ENCODE data around the gene COMMD3.

Gene COMMD3

DNA sequence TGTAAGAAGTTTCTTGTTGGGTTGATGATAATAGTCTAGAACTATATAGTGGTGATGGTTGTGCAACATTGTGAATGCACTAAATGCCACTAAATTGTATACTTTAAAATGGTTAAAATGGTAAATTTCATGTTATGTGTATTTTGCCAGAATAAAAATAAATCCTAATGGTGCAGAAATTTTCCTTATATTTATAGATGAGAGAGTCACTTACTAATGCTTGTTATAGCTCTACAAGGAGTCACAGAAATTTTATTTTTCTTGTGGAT lies 50.2 kb downstream of the COMMD3 start:
- no peak overlapping the region for H3K4me3 ChIP-seq (ENCODE audit: low read depth, low read length)
- TF ChIP-seq, protein P1, sequence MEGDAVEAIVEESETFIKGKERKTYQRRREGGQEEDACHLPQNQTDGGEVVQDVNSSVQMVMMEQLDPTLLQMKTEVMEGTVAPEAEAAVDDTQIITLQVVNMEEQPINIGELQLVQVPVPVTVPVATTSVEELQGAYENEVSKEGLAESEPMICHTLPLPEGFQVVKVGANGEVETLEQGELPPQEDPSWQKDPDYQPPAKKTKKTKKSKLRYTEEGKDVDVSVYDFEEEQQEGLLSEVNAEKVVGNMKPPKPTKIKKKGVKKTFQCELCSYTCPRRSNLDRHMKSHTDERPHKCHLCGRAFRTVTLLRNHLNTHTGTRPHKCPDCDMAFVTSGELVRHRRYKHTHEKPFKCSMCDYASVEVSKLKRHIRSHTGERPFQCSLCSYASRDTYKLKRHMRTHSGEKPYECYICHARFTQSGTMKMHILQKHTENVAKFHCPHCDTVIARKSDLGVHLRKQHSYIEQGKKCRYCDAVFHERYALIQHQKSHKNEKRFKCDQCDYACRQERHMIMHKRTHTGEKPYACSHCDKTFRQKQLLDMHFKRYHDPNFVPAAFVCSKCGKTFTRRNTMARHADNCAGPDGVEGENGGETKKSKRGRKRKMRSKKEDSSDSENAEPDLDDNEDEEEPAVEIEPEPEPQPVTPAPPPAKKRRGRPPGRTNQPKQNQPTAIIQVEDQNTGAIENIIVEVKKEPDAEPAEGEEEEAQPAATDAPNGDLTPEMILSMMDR (IDR thresholded peaks at IDR 0.05; ENCODE audit: borderline replicate concordance, insufficient read depth, low read depth, low read length) = no peak

DNA sequence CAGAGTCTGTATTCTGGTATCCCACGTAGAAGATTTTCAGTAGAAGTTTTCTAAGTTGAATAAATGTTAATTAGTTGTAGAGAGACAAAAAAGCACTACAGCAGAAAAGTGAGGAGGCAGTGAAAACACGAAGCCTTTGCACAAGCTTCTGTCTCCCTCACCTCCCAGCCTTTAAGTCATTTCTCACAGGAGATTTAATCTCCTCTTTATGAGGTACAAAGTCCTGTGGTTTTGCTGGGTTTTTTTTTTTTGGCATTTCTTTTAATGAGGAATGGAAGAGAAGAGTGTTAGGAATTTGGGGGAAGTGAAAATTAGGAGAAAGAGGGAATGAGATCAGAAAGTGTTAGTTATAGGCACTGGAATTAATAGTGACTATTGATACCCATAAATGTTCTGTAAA lies 50.6 kb downstream of the COMMD3 start:
- H3K4me3 ChIP-seq (ENCODE audit: low read depth, low read length) = no peak overlapping the region
- TF ChIP-seq, protein P1 (IDR thresholded peaks at IDR 0.05; ENCODE audit: borderline replicate concordance, insufficient read depth, low read depth, low read length) = no peak

DNA sequence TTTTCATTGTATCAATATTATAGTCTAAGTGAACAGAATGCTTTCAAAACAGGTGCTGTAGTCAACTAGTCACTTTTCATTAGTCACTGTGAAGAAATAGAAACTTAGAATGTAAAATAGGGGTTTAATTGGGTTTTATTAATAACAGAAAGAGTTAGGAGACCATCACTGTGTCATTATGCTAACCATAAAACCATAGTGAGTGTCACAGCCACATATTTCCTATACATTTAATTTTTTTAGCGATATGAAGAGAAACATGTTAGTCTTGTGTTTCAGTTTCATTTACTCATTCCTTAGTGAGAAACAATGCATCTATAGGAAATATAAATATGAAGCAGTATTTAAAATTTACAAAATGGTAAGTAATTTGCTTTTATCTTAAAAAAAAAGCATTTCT lies 51.3 kb downstream of the COMMD3 start:
- TF ChIP-seq, protein P1 (IDR thresholded peaks at IDR 0.05; ENCODE audit: borderline replicate concordance, insufficient read depth, low read depth, low read length) = no peak
- no peak overlapping the region for H3K4me3 ChIP-seq (ENCODE audit: low read depth, low read length)

DNA sequence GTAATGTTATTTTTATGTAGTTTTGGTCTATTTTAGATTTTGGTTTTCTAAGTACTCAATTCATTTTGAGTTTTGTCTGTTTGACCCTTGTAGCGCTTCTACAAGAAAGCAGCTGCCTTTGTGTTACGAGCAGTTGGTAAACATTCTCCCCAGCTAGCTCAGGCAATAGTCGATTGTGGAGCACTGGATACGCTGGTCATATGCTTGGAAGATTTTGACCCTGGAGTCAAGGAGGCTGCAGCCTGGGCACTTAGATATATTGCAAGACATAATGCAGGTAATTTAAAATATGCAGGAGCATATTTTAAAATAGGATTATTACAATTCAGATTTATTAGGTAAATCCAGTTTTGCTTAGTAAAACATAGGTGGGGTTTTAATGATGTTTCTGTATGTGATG lies 52.2 kb downstream of the COMMD3 start:
- no peak overlapping the region for H3K4me3 ChIP-seq (ENCODE audit: low read depth, low read length)
- TF ChIP-seq, protein P1 (IDR thresholded peaks at IDR 0.05; ENCODE audit: borderline replicate concordance, insufficient read depth, low read depth, low read length) = no peak

DNA sequence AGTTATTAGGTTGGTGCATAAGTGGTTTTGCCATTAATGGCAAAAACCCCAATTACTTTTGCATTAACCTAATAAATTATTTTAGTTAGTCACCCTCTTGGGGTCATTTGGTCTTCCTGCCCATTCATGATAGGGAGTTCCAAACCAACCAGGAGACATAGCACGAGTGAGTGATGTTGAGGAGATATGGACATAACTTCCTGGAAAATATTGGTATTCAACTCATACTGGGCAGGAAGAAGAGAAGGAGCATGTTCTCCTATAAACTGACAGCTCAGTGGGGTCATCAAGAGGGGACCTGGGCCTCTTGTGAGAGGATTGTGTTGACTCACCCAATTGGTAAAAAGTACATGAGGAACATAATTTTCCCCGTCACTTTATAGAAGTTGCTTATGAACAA lies 52.8 kb downstream of the COMMD3 start:
- TF ChIP-seq, protein P1 (IDR thresholded peaks at IDR 0.05; ENCODE audit: borderline replicate concordance, insufficient read depth, low read depth, low read length) = no peak
- no peak overlapping the region for H3K4me3 ChIP-seq (ENCODE audit: low read depth, low read length)

DNA sequence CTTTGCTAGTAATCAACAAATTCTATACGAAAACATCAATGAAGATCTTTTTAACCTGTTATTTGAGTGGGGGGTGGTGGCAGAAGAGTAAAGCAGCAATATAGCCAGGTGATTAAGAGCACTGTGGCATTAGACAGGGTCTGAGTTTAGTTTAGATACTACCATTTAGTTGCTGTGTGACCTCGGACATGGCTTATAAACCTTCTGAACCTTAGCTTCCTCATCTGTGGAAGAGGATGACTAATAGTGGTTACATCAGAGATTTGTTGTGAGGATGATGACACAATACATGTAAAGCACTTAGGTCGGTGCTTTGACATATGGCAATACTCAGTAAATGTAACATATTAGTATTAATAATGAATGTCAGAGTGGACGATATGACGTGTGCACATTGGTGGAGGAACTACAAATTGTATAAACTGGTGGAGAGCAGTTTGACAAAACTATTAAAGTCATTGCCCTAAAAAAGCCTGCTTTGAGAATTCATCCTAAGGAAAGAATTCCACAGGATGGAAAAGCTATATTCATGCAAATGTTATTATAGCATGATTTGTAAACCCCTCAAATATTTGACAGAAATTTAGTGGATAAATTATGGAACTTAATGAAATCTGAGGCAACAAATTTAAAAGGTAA lies 53.4 kb downstream of the COMMD3 start:
- no peak overlapping the region for H3K4me3 ChIP-seq (ENCODE audit: low read depth, low read length)
- TF ChIP-seq, protein P1 (IDR thresholded peaks at IDR 0.05; ENCODE audit: borderline replicate concordance, insufficient read depth, low read depth, low read length) = no peak

Data from GM12875 (cell line).